ENCODE results near the gene ADGRD1. TPM values are rescaled to one million over a fixed set of nuclear protein-coding genes. Genes with fewer than 3 reads are reported as not detected.

ADGRD1 gene
- total RNA-seq, 4 donors from 2014 or later, result 28.2 to 52.4 (median 41.8) TPM

GRCh38 chr12:130956456-130957303 is 3.0 kb downstream of the ADGRD1 start:
- H3K27me3 ChIP-seq, result no peaks in the 10 kb centered on the region
- H3K4me3 ChIP-seq, result peak overlapping the region; percentile 55 to 72 (median 58)
- WGBS, result 82% methylated on average over 14 of the region's 14 CpGs
- peak overlapping the region in 3 of 4 donors; percentile 74 to 82 (median 79) for H3K27ac ChIP-seq (replicated peaks in 1 of 4)
- H3K36me3 ChIP-seq, result peaks cover 0 to 10% (median 1%) of the 10 kb centered on the region in 4 donors
- peaks cover 32 to 84% (median 70%) of the 10 kb centered on the region in 4 donors for H3K4me1 ChIP-seq
- H3K9me3 ChIP-seq, result no peaks in the 10 kb centered on the region
- no peak for DNase-seq (ENCODE audit: extremely low spot score)
- intact Hi-C loops (cut with DNase I), result no loop called here
- TF ChIP-seq POLR2AphosphoS5 (IDR thresholded peaks at IDR 0.05), result peak; percentile 19 to 67
- no peak for TF ChIP-seq EP300 (IDR thresholded peaks at IDR 0.05)

DNA sequence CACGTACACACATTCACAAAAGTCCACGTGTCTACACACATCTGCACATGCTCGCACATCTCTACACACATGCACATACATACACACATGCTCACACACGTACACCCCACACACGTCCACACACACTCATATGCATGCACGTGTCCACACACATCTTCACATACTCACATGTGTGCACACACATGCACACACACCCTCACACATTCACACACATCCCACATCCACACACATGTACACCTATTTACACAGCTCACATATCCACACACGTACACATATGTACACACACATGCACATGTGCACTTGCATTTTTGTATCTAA is 3.6 kb downstream of the ADGRD1 start:
- H3K4me3 ChIP-seq, result peak overlapping the region in 2 of 4 donors; percentile 4 to 72
- no peaks in the 10 kb centered on the region for H3K9me3 ChIP-seq
- no peak for DNase-seq (ENCODE audit: extremely low spot score)
- WGBS, result 82% methylated on average over 7 of the region's 7 CpGs
- no peak overlapping the region for H3K27ac ChIP-seq (replicated peaks in 1 of 4)
- no peaks in the 10 kb centered on the region for H3K27me3 ChIP-seq
- H3K36me3 ChIP-seq, result peaks cover 0 to 10% (median 1%) of the 10 kb centered on the region in 4 donors
- peaks cover 37 to 84% (median 72%) of the 10 kb centered on the region in 4 donors for H3K4me1 ChIP-seq
- TF ChIP-seq EP300 (IDR thresholded peaks at IDR 0.05) (no peak), CTCF (IDR thresholded peaks at IDR 0.05) (no peak), POLR2AphosphoS5 (IDR thresholded peaks at IDR 0.05) (no peak), POLR2A (IDR thresholded peaks at IDR 0.05; ENCODE audit: low read depth) (no peak)
- intact Hi-C loops (cut with DNase I), result no loop called here

DNA sequence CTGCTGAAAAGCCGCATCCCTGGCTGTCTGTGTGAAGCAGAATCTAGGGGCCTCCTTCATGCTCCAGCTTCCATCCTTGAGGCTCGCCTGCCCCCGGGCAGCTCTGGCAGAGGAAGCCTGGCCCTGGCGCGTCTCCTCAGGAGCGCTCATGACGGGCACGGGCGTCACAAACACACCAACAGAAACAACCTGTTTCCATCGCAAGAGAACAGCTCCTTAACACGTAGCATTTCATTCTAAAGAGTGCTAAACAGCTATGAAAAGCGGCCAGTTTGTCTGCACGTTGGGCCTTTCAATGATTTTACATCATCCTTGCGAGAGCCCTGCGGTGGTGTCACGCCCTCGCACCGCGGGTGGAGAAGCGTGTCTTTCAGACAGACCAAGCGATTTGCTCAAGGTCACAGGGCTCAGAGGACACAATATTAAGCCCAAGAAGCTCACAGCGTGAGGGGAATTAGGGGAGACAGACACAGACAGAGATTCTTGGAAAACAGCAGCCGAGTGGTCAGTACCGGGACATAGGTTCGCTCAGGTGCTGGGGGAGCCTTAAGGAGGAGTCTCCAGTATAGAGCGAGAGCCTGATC is 4.9 kb downstream of the ADGRD1 start:
- Histone ChIP-seq H3K4me1 (peaks cover 32 to 78% (median 65%) of the 10 kb centered on the region in 4 donors), H3K4me3 (peak overlapping the region in 1 of 4 donors; percentile 4), H3K27me3 (no peaks in the 10 kb centered on the region), H3K9me3 (no peaks in the 10 kb centered on the region), H3K27ac (replicated peaks in 1 of 4) (peak overlapping the region in 2 of 4 donors; percentile 30 to 31), H3K36me3 (peaks cover 0 to 10% (median 1%) of the 10 kb centered on the region in 4 donors)
- 92% methylated on average over 26 of the region's 26 CpGs for WGBS
- TF ChIP-seq CTCF (IDR thresholded peaks at IDR 0.05), result no peak
- no peak for TF ChIP-seq POLR2AphosphoS5 (IDR thresholded peaks at IDR 0.05)
- TF ChIP-seq POLR2A (IDR thresholded peaks at IDR 0.05; ENCODE audit: low read depth), result no peak
- no peak for TF ChIP-seq EP300 (IDR thresholded peaks at IDR 0.05)
- intact Hi-C loops (cut with DNase I), result no loop called here
- peak; percentile 80 for DNase-seq (ENCODE audit: extremely low spot score)

GRCh38 chr12:130959632-130960031 is 5.9 kb downstream of the ADGRD1 start:
- WGBS, result 81% methylated on average over 8 of the region's 8 CpGs
- Histone ChIP-seq H3K4me3 (no peak overlapping the region), H3K9me3 (no peaks in the 10 kb centered on the region), H3K36me3 (peaks cover 0 to 10% (median 1%) of the 10 kb centered on the region in 4 donors), H3K27me3 (no peaks in the 10 kb centered on the region), H3K27ac (replicated peaks in 1 of 4) (peak overlapping the region; percentile 19 to 48 (median 37)), H3K4me1 (peaks cover 32 to 72% (median 56%) of the 10 kb centered on the region in 4 donors)
- no peak for TF ChIP-seq POLR2AphosphoS5 (IDR thresholded peaks at IDR 0.05)
- TF ChIP-seq POLR2A (IDR thresholded peaks at IDR 0.05; ENCODE audit: low read depth), result no peak
- TF ChIP-seq CTCF (IDR thresholded peaks at IDR 0.05), result no peak
- no peak for TF ChIP-seq EP300 (IDR thresholded peaks at IDR 0.05)
- intact Hi-C loops (cut with DNase I), result no loop called here
- DNase-seq (ENCODE audit: extremely low spot score), result peak; percentile 75

DNA sequence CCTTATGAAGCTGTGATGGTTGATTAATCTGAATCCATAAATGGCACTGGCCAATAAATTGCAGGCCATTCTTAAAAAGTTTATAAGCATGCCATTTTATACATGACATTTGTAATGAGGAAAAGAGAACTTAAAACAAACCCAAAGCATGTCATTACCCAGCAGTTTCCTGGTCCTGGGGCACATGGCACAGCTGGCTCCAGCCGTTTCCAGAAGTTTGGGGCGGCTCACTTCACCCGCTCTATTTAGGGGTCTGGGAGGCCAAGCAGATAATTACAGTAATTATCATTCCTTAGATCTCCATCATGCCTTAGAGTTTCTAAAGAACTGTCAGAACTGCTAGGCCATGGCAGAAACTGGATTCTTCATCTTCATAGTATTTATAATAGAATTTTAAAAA is 6.4 kb downstream of the ADGRD1 start:
- Histone ChIP-seq H3K4me1 (peaks cover 32 to 69% (median 53%) of the 10 kb centered on the region in 4 donors), H3K36me3 (peaks cover 0 to 10% (median 1%) of the 10 kb centered on the region in 4 donors), H3K4me3 (no peak overlapping the region), H3K27ac (replicated peaks in 1 of 4) (peak overlapping the region; percentile 19 to 48 (median 37)), H3K27me3 (no peaks in the 10 kb centered on the region), H3K9me3 (no peaks in the 10 kb centered on the region)
- peak; percentile 53 for DNase-seq (ENCODE audit: extremely low spot score)
- no peak for TF ChIP-seq POLR2AphosphoS5 (IDR thresholded peaks at IDR 0.05)
- no peak for TF ChIP-seq EP300 (IDR thresholded peaks at IDR 0.05)
- no peak for TF ChIP-seq POLR2A (IDR thresholded peaks at IDR 0.05; ENCODE audit: low read depth)
- TF ChIP-seq CTCF (IDR thresholded peaks at IDR 0.05), result no peak
- intact Hi-C loops (cut with DNase I), result no loop called here
- WGBS, result 87% methylated on average over 3 of the region's 3 CpGs

Data from esophagus muscularis mucosa (tissue), 4 donors.